Measurements from ENCODE around the gene ISLR2. TPM values are rescaled to one million over a fixed set of nuclear protein-coding genes. Genes with fewer than 3 reads are reported as not detected.

The ISLR2 gene
- total RNA-seq, 1 donor from 2014 or later: not detected

DNA sequence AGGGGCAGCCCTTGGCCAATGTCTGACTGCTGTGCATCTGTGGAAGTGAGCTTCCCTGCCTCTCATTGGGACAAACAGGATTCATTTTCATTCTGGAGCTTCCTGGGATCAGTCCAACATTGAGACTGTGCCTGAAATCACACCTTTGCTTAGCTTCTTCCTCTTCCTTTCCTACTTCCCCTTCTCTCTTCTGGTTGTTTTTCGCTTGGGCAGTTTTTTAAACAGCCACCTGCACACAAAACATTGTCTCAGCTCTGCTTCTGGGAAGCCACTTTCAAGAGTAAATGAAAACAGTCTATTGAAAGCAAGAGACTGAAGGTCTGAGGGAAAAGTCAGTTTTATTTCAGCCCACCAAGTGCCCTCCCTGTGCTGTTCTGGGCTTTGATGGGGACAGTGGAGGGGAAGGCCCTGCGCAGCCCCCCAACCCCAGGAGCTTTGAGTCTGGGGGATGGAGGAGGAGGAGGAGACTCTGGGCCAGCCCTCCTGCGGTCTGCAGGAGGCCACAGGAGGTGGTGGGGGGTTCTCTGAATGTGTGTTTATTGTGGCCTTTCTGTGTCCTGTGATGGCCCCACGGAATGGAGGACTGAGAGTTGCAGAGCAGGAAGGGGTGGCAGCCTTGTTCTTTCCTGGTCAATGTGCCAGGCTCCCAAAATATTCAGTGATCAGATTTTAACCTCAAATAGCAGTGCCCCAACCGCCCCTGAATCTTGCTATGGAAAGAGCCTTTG is 7.8 kb upstream of the ISLR2 start:
- H3K79me2 ChIP-seq (ENCODE audit: low read depth): no peaks in the 10 kb centered on the region
- no peak for DNase-seq (ENCODE audit: low spot score)
- H3K27me3 ChIP-seq: peaks cover 49% of the 10 kb centered on the region
- peaks cover 4% of the 10 kb centered on the region for H3F3A ChIP-seq (ENCODE audit: low read depth)
- Mint-ChIP-seq H3K9me3 (no peaks in the 10 kb centered on the region), H3K4me1 (peaks cover 50% of the 10 kb centered on the region), H3K27ac (peak overlapping the region; percentile 58), H3K4me3 (no peak overlapping the region), H3K27me3 (ENCODE audit: insufficient read depth, low read depth) (peaks cover 29% of the 10 kb centered on the region), H3K36me3 (no peaks in the 10 kb centered on the region)
- H3K4me3 ChIP-seq: peak overlapping the region; percentile 13
- peak overlapping the region; percentile 90 for H2AFZ ChIP-seq (replicated peaks)
- H3K9me3 ChIP-seq (ENCODE audit: low read depth): no peaks in the 10 kb centered on the region
- H3K36me3 ChIP-seq: no peaks in the 10 kb centered on the region
- no peak overlapping the region for H3K27ac ChIP-seq
- H4K20me1 ChIP-seq (ENCODE audit: low read depth): no peaks in the 10 kb centered on the region
- no peak for TF ChIP-seq EZH2phosphoT487 (IDR thresholded peaks at IDR 0.05)
- TF ChIP-seq, protein P1, sequence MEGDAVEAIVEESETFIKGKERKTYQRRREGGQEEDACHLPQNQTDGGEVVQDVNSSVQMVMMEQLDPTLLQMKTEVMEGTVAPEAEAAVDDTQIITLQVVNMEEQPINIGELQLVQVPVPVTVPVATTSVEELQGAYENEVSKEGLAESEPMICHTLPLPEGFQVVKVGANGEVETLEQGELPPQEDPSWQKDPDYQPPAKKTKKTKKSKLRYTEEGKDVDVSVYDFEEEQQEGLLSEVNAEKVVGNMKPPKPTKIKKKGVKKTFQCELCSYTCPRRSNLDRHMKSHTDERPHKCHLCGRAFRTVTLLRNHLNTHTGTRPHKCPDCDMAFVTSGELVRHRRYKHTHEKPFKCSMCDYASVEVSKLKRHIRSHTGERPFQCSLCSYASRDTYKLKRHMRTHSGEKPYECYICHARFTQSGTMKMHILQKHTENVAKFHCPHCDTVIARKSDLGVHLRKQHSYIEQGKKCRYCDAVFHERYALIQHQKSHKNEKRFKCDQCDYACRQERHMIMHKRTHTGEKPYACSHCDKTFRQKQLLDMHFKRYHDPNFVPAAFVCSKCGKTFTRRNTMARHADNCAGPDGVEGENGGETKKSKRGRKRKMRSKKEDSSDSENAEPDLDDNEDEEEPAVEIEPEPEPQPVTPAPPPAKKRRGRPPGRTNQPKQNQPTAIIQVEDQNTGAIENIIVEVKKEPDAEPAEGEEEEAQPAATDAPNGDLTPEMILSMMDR (IDR thresholded peaks at IDR 0.05): no peak
- TF ChIP-seq EZH2 (IDR thresholded peaks at IDR 0.05): no peak
- H3K4me1 ChIP-seq: peaks cover 14% of the 10 kb centered on the region
- H3K9ac ChIP-seq: no peak overlapping the region
- H3K4me2 ChIP-seq: peak overlapping the region; percentile 67

DNA sequence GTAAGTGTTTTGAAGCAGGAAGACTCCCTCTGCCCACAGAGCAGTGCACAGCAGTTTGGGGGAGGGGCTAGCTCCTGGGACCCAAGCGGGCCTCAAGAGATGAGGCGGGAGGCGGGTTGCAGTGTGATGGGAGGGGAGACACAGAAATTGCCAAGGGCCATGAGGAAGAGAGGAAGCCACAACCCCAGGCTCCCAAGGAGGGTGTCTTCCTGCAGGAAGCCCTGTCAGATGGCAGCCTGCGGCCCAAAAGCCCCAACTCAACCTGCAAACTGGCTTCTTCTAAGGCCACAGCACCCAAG is 7.3 kb upstream of the ISLR2 start:
- Histone ChIP-seq H3K79me2 (ENCODE audit: low read depth) (no peaks in the 10 kb centered on the region), H3K4me1 (peaks cover 15% of the 10 kb centered on the region), H4K20me1 (ENCODE audit: low read depth) (no peaks in the 10 kb centered on the region), H3K27ac (no peak overlapping the region), H3K4me2 (peak overlapping the region; percentile 67), H3K27me3 (peaks cover 54% of the 10 kb centered on the region), H3K4me3 (no peak overlapping the region), H3F3A (ENCODE audit: low read depth) (peaks cover 4% of the 10 kb centered on the region), H2AFZ (replicated peaks) (peak overlapping the region; percentile 90), H3K36me3 (no peaks in the 10 kb centered on the region), H3K9me3 (ENCODE audit: low read depth) (no peaks in the 10 kb centered on the region), H3K9ac (no peak overlapping the region)
- H3K27me3 Mint-ChIP-seq (ENCODE audit: insufficient read depth, low read depth): peaks cover 32% of the 10 kb centered on the region
- no peak overlapping the region for H3K4me3 Mint-ChIP-seq
- H3K27ac Mint-ChIP-seq: no peak overlapping the region
- TF ChIP-seq, protein P1 (IDR thresholded peaks at IDR 0.05): peak; percentile 27
- TF ChIP-seq EZH2 (IDR thresholded peaks at IDR 0.05) (no peak), EZH2phosphoT487 (IDR thresholded peaks at IDR 0.05) (no peak)
- no peaks in the 10 kb centered on the region for H3K36me3 Mint-ChIP-seq
- DNase-seq (ENCODE audit: low spot score): peak; percentile 78
- H3K4me1 Mint-ChIP-seq: peaks cover 50% of the 10 kb centered on the region
- H3K9me3 Mint-ChIP-seq: no peaks in the 10 kb centered on the region

DNA sequence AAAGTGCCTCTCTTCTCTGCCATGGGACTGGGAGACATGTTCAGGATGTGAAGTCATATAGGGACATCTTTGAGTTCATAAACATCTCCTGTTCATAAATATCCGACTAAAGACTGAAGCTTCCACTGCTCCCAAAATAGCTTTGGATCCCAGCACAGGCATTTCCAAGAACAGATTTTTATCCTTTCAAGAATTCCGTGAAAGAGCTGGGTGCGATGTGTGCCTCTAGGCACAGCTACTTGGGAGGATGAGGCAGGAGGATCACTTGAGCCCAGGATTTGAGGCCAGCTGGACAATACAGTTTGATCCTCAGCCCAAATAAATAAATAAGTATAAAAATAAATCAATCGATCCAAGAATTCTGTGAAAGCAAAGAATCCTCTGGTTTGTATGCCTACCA is 6.7 kb upstream of the ISLR2 start:
- peaks cover 37% of the 10 kb centered on the region for H3K27me3 Mint-ChIP-seq (ENCODE audit: insufficient read depth, low read depth)
- no peaks in the 10 kb centered on the region for H3K36me3 ChIP-seq
- H3K4me3 ChIP-seq: no peak overlapping the region
- H3K4me3 Mint-ChIP-seq: no peak overlapping the region
- peaks cover 4% of the 10 kb centered on the region for H3F3A ChIP-seq (ENCODE audit: low read depth)
- H3K9me3 ChIP-seq (ENCODE audit: low read depth): no peaks in the 10 kb centered on the region
- no peaks in the 10 kb centered on the region for H3K36me3 Mint-ChIP-seq
- DNase-seq (ENCODE audit: low spot score): no peak
- no peak overlapping the region for H3K27ac ChIP-seq
- TF ChIP-seq EZH2phosphoT487 (IDR thresholded peaks at IDR 0.05) (no peak), EZH2 (IDR thresholded peaks at IDR 0.05) (no peak)
- TF ChIP-seq, protein P1 (IDR thresholded peaks at IDR 0.05): no peak
- no peak overlapping the region for H2AFZ ChIP-seq (replicated peaks)
- H3K27ac Mint-ChIP-seq: no peak overlapping the region
- peak overlapping the region; percentile 67 for H3K4me2 ChIP-seq
- H4K20me1 ChIP-seq (ENCODE audit: low read depth): no peaks in the 10 kb centered on the region
- H3K9ac ChIP-seq: no peak overlapping the region
- no peaks in the 10 kb centered on the region for H3K9me3 Mint-ChIP-seq
- peaks cover 59% of the 10 kb centered on the region for H3K27me3 ChIP-seq
- peaks cover 21% of the 10 kb centered on the region for H3K4me1 ChIP-seq
- H3K79me2 ChIP-seq (ENCODE audit: low read depth): no peaks in the 10 kb centered on the region
- H3K4me1 Mint-ChIP-seq: peaks cover 51% of the 10 kb centered on the region

Measured in neural progenitor cell (in vitro differentiated cells).